HG03039 (cell line): ENCODE data around the gene PRSS8.

Experiments
- ATAC-seq: cut with Tn5 transposase; IDR thresholded peaks from one replicate; pipeline ENCODE4 v1.9.1; 2021; ENCODE audit warnings: mild to moderate bottlenecking, moderate library complexity; ENCODE audit not compliant: unreplicated experiment

The PRSS8 gene

GRCh38 chr16:31083556-31083955, 52.0 kb downstream of the PRSS8 start:
- no peak for ATAC-seq

GRCh38 chr16:31083081-31083480, 52.4 kb downstream of the PRSS8 start:
- ATAC-seq, result no peak

- ATAC-seq, result no peak
Observed at GRCh38 chr16:31082368-31083045, 53.0 kb downstream of the PRSS8 start.
